Sigmoid colon (tissue), 4 donors: Measurements from ENCODE around the gene OR52I2.

Experiments
- CTCF ChIP-seq, 4 experiments: fragments of 450-650 bp in 3 of 4; fragments of 200-600 bp in 1 of 4; IDR thresholded peaks; one replicate each; pipeline ENCODE4 v1.5.1; 2016 to 2019; ENCODE audit warnings: antibody characterized with exemption in 4 of 4, mild to moderate bottlenecking in 3 of 4, moderate library complexity in 2 of 4
- EP300 ChIP-seq, 4 donors: sonication (generic); formaldehyde crosslinking; IDR thresholded peaks; one replicate each; pipeline ENCODE4 v1.6.1; 2017; ENCODE audit warnings: antibody characterized with exemption in 4 of 4
- POLR2A ChIP-seq, 2 donors: fragments of 450-650 bp; IDR thresholded peaks; one replicate each; pipeline ENCODE4 v1.6.1; 2016; ENCODE audit warnings: antibody characterized with exemption in 2 of 2, mild to moderate bottlenecking in 2 of 2, moderate library complexity in 2 of 2

GRCh38 chr11:4641501-4641900, 60.0 kb downstream of the OR52I2 start:
- no peak for TF ChIP-seq CTCF (IDR thresholded peaks at IDR 0.05)
- no peak for TF ChIP-seq POLR2A (IDR thresholded peaks at IDR 0.05)
- no peak for TF ChIP-seq EP300 (IDR thresholded peaks at IDR 0.05)
